Measurements from ENCODE around the gene TENT4A.
A peak's percentile ranks its signal among the peaks of the same experiment; 100 is the strongest.

The TENT4A gene

GRCh38 chr5:6700685-6701355, 12.4 kb upstream of the TENT4A start:
- DNase-seq: no peak

DNA sequence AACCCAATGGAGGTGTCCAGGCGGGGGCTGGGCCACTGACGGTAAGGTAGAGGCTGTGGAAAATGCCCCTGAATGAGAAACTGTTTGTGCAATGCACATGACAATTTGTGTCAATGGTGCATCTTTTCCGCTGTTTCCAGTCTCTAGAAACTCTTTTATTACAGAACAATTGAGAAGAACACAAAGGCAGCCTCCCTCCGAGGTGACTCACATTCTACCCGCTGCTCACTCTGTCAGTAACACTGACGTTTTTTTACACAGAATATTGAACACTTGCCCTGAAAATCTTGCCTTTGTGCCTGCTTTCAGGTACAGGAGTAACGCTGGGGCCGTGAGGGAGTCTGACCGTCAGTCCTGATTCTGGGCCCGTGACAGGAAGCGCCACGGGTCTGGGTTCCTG, 11.7 kb upstream of the TENT4A start:
- DNase-seq: no peak

- no peak for DNase-seq
Measured at GRCh38 chr5:6702633-6703032, 10.6 kb upstream of the TENT4A start.

DNA sequence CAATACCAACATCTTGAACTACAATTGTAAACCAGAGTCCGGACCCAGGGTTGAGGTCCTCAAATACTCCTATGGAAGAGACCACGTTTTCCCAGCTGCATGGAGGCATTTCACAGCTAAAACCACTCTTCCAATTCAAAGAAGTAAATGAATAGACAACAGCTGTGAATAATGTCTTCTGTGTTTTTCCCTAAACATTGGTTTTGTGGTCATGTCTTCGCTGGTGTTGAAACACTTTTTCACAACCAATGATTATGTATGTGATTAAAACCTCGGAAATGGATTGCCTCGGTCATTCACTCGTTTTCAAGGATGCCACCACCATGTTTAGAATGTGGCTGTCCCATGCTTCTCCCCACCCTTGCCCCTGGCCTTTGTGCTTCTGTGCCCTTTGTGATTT, 9.4 kb upstream of the TENT4A start:
- DNase-seq: no peak

- no peak for DNase-seq
Measured at GRCh38 chr5:6704361-6704851, 8.8 kb upstream of the TENT4A start.

GRCh38 chr5:6705088-6705487, 8.1 kb upstream of the TENT4A start:
- no peak for DNase-seq

- DNase-seq: no peak
Measured at GRCh38 chr5:6705959-6706358, 7.3 kb upstream of the TENT4A start.

DNA sequence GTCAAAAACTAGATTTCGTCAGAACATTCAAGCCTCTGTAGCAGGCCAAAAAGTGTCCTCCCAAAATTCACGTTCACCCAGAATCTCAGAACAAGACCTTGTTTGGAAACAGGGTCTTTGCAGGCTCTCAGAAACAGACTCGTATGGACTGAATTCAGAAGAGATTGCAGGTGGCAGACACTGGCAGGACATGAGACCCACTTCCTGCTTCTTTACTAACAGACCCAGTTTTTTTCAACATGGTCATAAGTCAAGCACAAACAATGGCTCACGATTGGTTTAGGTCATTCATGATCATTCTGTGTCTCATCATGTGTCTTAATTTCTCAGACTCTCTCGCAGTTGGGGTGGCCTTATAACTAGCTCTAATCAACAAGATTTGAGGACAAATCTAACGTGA, 5.4 kb upstream of the TENT4A start:
- DNase-seq: no peak

GRCh38 chr5:6708814-6709213, 4.4 kb upstream of the TENT4A start:
- DNase-seq: no peak

DNA sequence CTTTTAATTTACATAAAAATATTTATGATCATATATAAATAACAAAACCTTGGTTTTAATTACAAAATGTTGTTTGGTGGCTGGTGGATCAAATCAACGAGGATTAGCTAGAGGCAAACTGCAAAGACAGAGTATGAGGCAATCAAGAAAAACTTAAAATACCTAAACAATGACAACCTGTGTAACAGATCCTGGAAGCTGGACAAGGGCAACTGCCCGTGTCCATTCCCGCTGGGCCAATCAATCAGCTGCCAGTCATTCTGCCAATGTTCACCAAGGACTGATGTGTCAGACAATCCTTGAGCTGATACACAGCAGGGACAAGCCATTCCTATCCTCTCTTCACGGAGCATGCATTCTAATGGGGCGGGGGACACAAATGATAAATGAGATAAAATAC, 3.2 kb upstream of the TENT4A start:
- no peak for DNase-seq

- no peak for DNase-seq
Measured at GRCh38 chr5:6710551-6711318, 2.5 kb upstream of the TENT4A start.

- DNase-seq: no peak
Measured at GRCh38 chr5:6711409-6712141, 1.7 kb upstream of the TENT4A start.

DNA sequence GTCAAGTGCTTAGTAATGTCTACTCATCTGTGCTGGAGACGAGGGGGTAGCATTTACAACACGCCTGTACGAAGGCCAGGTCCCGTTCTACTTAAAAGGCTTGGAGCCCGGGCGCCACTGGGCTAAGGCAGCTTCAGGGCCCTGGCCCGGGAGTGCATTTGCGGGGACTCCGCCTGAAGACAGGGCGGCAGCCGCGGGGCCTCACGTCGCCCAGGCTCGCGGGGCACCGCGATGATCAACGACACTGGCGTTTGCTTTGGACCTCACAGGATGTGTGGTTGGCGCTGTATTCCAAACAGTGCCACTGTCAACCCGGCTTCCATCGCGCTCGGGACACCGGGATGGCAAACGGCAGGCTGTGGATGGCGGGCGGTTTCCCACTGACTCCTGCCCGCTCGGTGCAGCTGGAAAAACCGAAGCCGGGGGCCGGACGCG, 1.1 kb upstream of the TENT4A start:
- DNase-seq: no peak

DNA sequence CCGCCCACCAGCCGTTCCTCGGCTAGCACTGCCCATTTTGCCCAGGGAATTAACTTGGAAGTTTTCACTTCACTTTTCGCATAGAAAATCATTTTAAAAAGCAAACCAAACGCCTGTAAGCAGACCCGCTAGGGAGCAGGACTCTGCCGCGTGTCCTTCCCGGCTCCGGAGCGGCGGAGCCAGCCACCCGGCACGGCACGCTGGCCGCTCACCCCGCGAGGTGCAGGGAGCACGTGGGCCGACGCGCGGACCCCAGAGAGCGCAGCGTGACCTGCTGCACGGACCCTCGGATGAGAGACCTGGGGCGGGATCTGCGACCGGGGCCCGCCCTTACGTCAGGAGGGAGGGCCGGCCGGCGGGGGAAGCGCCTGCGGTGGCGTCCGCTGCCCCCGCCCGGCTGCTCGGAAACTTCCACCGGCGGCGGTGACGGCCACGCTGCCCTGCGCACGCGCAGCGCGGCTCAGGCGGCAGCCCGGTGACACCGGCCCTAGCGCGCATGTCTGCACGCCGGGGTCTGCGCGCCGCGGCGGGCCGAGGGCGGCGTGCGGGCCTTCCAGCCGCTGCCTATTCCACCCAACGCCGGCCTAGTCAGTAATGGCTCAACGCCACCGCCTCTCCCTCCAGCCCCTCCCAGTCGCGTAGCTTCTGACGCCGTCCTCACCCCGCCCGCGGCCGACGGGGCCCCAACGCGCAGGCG, 507 bp upstream of the TENT4A start:
- DNase-seq: peak; percentile 85

DNA sequence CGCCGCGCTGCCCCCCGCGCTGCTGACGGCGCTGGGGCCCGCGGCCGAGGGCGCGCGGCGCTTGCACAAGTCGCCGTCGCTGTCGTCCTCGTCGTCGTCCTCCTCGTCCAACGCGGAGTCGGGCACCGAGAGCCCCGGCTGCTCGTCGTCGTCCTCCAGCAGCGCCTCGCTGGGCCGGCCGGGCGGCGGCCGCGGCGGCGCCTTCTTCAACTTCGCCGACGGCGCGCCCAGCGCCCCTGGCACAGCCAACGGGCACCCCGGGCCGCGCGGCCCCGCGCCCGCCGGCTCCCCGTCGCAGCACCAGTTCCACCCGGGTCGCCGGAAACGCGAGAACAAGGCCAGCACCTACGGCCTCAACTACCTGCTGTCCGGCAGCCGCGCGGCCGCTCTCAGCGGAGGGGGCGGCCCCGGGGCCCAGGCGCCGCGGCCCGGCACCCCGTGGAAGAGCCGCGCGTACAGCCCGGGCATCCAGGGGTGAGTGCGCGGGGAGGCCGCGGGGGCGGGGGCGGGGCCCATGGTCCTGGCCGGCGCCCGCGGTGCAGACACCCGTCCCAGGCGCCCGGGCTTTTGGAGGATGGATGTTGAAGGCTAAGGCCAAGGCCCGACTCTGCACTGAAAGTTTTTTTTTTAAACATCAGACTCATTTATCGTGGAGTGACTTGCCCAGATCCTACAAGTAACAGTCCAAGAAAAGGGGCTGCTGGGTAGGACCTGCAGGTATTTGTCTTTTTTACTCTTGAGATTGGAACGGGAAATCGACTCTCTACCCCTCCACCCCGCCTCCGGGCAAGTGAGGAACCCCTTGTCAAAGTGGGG, 1.2 kb downstream of the TENT4A start:
- no peak for DNase-seq

- no peak for DNase-seq
Measured at GRCh38 chr5:6715271-6715670, 2.0 kb downstream of the TENT4A start.

DNA sequence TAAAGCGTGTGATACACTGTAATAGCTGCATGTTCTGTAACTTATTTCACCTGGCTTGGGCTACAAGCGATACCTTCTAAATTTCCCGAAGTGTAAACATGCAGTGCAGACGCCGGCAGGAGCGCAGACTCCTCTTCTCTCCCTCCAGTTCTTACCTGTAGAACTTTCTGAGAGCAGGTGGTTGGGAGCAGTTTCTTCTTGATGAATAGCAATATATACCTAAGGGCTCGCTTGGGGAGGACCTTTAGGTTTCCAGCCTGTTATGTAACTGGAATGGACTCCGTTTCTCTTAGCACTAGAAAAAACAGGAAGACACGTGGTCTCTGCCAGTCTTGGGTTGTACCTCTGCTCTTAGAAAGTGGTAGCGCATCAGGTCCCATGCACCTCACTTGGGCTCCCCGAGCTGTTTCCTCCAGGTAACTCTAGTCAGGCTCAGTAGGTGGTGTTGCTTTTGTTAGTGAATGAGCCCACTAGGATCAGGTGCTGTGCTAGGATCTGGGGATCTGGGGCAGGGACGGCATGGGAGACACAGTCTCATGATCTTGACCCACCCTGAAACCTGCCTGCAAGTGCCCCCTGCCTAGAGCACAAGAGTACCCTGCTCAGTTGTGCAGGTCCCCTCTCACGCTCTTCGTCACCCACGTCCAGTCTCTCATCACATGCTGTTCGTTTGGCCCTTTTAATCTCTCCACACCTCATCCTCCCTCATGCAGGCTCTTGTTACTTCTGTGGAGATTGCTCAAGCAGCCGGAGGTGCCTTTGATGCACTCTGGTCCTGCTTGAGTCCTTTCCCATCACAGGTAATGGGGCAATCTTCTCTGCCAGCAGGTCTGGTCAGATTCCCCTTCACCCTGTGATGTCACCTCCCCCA, 2.8 kb downstream of the TENT4A start:
- no peak for DNase-seq

GRCh38 chr5:6716629-6717149, 3.5 kb downstream of the TENT4A start:
- no peak for DNase-seq

DNA sequence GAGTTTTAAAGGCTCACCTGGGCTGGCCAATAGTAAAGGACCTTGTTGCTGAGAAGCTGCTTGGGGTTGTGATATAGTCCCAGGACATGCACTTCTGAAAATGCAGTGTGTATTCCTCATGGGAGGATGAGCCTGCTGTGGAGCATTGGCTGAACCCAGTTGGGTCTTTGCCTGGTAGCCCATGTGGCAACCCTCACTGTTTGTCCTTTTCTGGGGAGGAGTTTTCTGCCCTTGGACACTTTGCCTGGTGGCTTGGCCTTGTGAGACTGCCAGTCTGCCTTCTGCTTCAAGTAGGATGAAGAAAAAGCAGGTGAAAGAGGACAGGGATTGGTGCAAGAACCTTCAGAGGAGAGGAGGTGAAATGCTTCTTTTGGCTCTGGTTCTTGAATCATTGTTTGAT, 4.0 kb downstream of the TENT4A start:
- no peak for DNase-seq

DNA sequence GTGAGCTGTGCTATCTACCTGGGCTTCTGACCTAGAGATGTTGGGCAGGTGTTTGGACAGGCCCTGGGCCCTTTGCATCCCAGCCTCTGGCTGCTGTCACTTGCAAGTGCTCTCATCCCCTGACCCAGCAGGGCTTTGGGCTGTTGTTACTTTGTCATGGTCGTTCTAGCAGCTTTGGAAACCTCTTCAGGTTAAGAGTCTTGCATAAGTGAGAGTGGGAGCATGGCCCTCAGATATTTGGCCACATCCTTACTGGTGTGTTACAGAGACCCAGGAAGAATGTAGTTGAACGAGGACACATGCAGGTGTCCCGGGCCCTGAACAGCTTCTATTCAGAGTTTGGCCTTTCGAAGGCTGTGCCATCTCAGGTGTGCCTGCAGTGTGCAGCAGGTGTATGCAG, 4.5 kb downstream of the TENT4A start:
- DNase-seq: no peak

GRCh38 chr5:6718161-6718681, 5.0 kb downstream of the TENT4A start:
- DNase-seq: no peak

Measured in NCI-H524 treated with DMSO at 0.1 percent for 48 hours (cell line).